HG03432 (cell line): ENCODE measurements around the gene LRMDA.

ENCODE experiments used
- ATAC-seq: cut with Tn5 transposase; IDR thresholded peaks from one replicate; pipeline ENCODE4 v1.9.1; 2021; ENCODE audit warnings: mild to moderate bottlenecking, moderate library complexity; ENCODE audit not compliant: unreplicated experiment

Gene LRMDA

GRCh38 chr10:76169246-76169645 lies 737.8 kb downstream of the LRMDA start:
- ATAC-seq, result no peak

- ATAC-seq, result no peak
Measured at GRCh38 chr10:76172020-76172419, 740.6 kb downstream of the LRMDA start.

GRCh38 chr10:76175533-76176165 lies 744.2 kb downstream of the LRMDA start:
- no peak for ATAC-seq

DNA sequence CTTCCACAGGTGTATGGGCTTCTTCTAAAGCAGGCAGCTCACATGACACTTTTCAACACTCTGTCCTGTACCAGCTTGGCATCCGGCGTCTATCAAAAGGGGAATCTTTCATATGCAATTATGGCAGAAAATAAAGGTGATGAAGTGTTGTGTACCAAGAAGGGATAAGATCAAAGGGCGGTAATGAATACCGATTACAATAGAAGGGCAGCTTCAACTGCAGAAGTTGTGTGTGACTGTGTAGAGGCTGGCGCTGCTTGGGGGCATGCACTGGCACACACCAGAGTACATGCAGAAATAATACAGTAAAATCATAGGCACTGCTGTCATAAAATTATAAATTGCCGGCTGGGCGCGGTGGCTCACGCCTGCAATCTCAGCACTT lies 744.7 kb downstream of the LRMDA start:
- no peak for ATAC-seq

DNA sequence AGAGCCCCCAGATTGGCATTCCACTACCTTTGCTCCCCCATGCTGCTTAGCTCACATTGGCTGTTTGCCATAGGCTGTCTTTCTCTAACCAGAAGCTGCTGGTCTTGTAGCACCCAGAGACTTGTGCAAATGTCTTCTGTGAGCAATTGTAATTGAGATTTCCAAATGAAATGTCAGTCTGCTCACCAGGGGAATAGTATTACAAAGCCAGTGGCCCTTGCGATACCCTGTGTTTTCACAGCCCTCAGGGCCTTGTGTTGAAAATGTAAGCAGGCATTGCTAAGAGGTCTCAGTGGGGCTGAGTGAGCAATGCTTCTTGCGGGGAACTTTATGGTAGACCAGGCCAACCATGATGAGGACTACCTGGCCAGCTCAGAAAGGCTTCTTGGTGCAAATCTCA lies 746.5 kb downstream of the LRMDA start:
- no peak for ATAC-seq

DNA sequence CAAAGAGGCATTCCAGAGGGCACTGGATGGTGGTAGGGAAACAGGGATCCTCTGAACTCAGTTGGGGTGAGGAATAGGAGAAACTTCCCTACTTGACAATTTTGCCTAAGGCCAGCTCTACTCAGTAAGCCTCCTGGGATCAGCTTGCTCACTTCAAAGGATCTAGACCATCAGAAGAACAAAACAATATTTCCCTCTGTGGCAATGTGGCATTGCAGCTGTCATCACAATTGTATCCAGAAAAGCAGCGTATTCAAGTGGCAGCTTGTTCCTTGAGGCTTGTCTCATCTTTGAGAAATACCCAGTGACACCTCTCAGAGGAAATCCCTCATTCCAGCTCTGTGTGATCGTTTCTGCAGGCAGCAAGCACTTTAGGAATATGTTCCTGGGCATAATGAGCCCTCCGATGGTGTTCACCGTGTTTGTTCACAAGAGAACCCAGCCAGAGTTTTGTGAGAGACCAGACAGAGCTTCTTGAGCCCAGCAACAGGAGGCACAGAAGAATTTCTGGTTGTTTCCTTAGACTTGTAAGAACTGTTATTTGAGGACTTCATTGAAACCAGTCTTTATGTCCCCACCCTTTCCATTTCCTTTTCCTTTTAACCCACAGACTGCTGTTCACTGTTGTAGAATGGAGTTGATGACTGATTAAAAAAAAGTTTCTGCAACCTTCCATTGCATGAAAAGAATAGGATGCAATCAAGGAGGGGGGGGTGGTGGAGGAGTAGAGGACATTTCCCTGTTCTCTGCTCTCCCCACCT lies 747.3 kb downstream of the LRMDA start:
- no peak for ATAC-seq

- no peak for ATAC-seq
Measured at GRCh38 chr10:76179806-76180205, 748.4 kb downstream of the LRMDA start.

DNA sequence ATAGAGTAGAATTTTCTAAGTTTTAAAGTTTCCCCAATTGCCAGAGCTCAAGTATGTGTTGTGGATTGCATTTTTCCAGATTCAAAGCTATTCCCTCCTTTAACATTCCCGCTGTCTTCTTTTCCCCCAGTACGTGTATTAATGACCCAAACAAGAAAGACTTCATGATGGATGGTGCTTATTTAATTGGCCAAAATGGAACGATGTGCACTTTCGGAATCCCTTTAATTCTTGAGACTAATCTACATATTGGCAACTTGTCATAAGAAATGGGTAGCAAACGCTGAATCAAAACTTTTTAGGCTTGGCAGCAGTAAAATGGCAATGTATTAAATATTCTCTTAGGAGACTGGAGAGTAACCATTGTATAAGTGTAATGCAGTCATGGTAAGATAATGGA lies 753.2 kb downstream of the LRMDA start:
- no peak for ATAC-seq

DNA sequence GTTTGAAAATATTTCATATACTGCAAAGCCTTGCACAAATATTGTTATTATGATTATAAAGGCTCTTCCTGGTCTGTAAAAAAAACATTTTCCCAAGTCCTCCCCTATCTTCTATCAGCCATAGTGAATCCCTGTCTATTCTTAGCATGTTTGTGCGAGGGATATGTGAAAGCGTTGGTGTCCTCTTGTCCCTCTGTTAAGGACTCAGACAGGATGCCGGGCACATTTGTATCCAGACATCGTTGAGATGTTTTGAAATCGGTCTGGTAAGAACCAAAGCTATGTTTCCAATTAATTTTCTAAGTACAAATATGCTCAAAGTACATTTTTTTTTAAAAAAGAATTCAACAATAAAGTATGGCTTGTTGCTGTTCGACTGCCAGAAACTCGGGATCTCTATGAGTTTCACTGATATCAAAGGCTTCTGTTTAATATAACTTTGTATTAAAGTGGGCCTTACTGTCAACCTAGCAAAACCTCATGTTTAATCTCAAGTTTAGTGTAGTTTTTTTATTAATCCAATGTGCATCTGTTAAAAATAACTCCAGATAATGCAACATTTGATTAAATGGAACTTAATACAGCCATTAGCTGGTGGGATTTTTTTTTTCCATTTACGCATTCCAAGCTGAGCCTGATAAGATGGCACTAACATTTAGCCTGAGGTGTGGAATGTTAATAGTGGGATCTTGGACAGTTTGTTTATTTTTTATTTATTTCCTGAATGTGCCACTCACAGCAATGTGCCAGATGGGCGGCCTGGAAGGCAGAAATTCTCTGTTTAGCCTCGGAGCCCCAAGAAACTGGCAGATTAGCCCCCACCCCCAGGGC lies 754.3 kb downstream of the LRMDA start:
- no peak for ATAC-seq

GRCh38 chr10:76188216-76188615 lies 756.8 kb downstream of the LRMDA start:
- no peak for ATAC-seq

GRCh38 chr10:76190634-76191270 lies 759.3 kb downstream of the LRMDA start:
- ATAC-seq, result no peak

DNA sequence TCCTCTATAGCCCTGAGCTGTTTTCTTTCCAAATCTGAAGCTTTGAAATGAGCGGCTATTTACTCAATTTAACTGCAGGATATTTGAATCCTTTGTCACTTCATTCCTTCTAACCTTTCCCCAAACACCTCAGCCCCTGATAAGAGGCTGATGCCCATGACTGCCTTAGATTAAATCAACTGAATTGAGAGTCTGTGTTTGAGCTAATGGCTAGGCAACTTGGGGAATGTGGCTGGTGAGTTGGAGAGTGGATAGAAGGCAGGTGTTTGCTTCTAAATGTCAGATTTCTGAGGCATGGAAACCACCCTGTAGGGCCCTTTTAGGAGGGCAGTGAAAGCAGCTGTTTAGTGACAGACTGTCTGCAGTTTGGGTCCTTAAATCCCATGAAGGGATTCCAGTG lies 759.9 kb downstream of the LRMDA start:
- ATAC-seq, result no peak

- ATAC-seq, result no peak
Measured at GRCh38 chr10:76192151-76192550, 760.7 kb downstream of the LRMDA start.

- ATAC-seq, result no peak
Measured at GRCh38 chr10:76192694-76193320, 761.4 kb downstream of the LRMDA start.

- no peak for ATAC-seq
Measured at GRCh38 chr10:76195654-76196390, 764.4 kb downstream of the LRMDA start.

DNA sequence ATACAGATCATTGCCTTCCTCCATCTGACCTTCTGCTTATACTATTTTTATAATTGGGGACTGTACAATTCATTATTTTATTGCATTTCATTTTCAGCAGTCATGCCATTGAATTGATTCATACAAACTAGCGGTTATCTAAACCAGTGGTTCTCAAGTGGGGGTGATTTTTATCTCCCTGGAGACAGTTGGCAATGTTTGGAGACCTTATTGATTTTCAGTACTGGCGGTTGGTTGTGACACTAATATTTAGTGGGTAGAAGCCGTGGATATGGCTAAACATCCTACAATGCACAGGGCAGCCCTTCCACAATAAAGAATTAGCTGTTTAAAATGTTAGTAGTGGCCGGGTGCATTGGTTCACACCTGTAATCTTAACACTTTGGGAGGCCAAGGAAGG lies 765.9 kb downstream of the LRMDA start:
- ATAC-seq, result no peak

GRCh38 chr10:76198287-76199035 lies 767.0 kb downstream of the LRMDA start:
- ATAC-seq, result no peak

GRCh38 chr10:76201962-76202361 lies 770.5 kb downstream of the LRMDA start:
- ATAC-seq, result no peak

DNA sequence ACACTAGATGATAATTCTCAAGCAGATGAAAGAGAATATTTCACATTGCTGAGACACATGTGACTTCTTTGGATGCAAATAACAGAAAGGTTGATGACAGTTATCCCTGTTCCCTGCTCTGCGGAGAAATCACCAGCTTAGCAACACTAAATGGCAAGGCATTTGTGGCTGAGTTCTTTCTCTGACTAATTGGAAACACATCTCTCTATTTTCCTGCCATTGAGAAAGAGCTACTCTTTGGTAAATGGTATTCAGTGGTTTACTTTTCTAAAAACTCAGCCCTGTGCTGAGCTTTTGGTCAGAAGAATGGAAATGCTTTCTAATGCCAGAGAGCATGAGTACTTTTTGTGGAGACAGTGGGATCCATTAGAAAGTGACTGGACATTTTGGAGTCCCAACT lies 771.4 kb downstream of the LRMDA start:
- no peak for ATAC-seq

- ATAC-seq, result no peak
Measured at GRCh38 chr10:76205361-76205760, 773.9 kb downstream of the LRMDA start.
